ENCODE measurements around the gene FAM118B. TPM values are rescaled to one million over a fixed set of nuclear protein-coding genes. Genes with fewer than 3 reads are reported as not detected.

The FAM118B gene
- total and polyA plus RNA-seq, 4 donors: 25.8 to 40.4 (median 33.7) TPM

DNA sequence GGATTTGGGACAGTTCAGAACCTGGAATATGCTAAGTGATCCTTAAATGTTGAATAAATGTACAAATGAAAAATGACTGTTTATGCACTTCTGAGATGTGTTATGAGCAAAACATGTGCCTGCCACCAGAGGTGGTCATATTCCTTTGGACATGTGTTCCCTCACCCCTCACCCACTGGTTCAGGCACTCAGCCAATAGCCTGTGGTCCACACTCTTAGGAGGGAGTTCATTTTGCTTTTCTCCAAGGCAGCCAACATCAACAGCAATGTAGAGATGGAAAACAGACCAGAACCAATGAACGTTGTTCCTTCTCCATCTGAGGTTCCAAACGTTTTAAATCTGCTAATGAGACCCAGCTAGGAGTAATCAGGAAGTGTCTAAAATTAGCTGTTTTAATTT lies 44.1 kb upstream of the FAM118B start:
- Histone ChIP-seq H3K9me3 (ENCODE audit: control insufficient read depth, insufficient read depth, low read length) (no peaks in the 10 kb centered on the region), H3K27me3 (ENCODE audit: control insufficient read depth, insufficient read depth, low read length) (peaks cover 24% of the 10 kb centered on the region), H3K36me3 (ENCODE audit: control insufficient read depth, insufficient read depth, low read length) (no peaks in the 10 kb centered on the region), H3K4me3 (ENCODE audit: low read depth, low read length) (no peak overlapping the region), H3K4me1 (ENCODE audit: control insufficient read depth, insufficient read depth, low read length) (peaks cover 21% of the 10 kb centered on the region), H3K27ac (ENCODE audit: low read depth, low read length) (no peak overlapping the region)
- peak in 1 of 6 donors; percentile 67 for DNase-seq (ENCODE audit: low read depth in 4 of 6, low spot score in 6 of 6)
- 60% methylated on average over 1 of the region's 2 CpGs for WGBS (ENCODE audit: insufficient coverage)

DNA sequence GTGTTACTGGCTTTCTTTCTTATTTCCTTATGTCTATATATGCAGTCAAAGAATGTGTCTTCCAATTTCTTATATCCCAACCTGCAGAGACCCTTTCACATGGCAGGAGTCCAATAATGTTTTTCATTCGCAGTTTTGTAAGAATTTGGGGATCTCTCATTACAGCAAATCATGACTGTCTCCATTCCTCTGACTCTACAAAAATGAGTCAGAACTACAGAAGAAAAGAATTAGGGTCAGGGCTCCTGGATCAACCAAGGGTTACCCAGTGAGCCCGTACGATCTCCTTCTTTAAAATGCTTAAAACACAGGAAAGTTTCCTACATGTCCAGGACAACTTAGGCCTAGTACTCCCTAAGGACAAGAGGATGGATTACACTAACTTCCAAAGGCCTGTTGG lies 42.3 kb upstream of the FAM118B start:
- H3K27ac ChIP-seq (ENCODE audit: low read depth, low read length): no peak overlapping the region
- peaks cover 9% of the 10 kb centered on the region for H3K4me1 ChIP-seq (ENCODE audit: control insufficient read depth, insufficient read depth, low read length)
- no peak for DNase-seq (ENCODE audit: low read depth in 4 of 6, low spot score in 6 of 6)
- 93% methylated on average over 3 of the region's 3 CpGs for WGBS (ENCODE audit: insufficient coverage)
- no peaks in the 10 kb centered on the region for H3K36me3 ChIP-seq (ENCODE audit: control insufficient read depth, insufficient read depth, low read length)
- H3K4me3 ChIP-seq (ENCODE audit: low read depth, low read length): no peak overlapping the region
- H3K27me3 ChIP-seq (ENCODE audit: control insufficient read depth, insufficient read depth, low read length): peaks cover 13% of the 10 kb centered on the region
- no peaks in the 10 kb centered on the region for H3K9me3 ChIP-seq (ENCODE audit: control insufficient read depth, insufficient read depth, low read length)

DNA sequence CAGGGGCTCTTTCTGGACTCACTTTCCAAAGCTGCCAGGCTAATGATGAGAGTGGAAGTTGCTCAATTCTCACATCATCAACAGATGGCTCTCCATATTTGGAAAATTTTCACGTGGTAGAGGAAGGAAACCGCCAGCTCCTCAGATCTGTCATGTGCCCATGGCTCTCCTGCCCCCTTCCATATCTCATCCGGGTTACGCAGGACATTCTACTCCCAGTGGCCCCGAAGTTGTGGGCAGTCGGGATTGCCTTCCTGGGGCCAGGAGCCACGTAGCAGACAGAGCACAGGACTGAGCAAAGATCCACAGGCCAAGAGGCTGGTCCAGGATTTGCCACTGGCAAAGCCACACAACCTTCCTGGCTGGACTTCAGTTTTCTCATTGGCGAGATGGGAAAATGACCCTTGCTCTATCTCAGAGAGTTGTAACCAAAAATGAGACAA lies 39.0 kb upstream of the FAM118B start:
- Histone ChIP-seq H3K4me1 (ENCODE audit: control insufficient read depth, insufficient read depth, low read length) (no peaks in the 10 kb centered on the region), H3K36me3 (ENCODE audit: control insufficient read depth, insufficient read depth, low read length) (no peaks in the 10 kb centered on the region), H3K27me3 (ENCODE audit: control insufficient read depth, insufficient read depth, low read length) (peaks cover 10% of the 10 kb centered on the region), H3K27ac (ENCODE audit: low read depth, low read length) (no peak overlapping the region), H3K9me3 (ENCODE audit: control insufficient read depth, insufficient read depth, low read length) (no peaks in the 10 kb centered on the region), H3K4me3 (ENCODE audit: low read depth, low read length) (no peak overlapping the region)
- WGBS (ENCODE audit: insufficient coverage): 86% methylated on average over 5 of the region's 8 CpGs
- DNase-seq (ENCODE audit: low read depth in 4 of 6, low spot score in 6 of 6): no peak

GRCh38 chr11:126173257-126173656 lies 38.3 kb upstream of the FAM118B start:
- Histone ChIP-seq H3K27me3 (ENCODE audit: control insufficient read depth, insufficient read depth, low read length) (peaks cover 9% of the 10 kb centered on the region), H3K9me3 (ENCODE audit: control insufficient read depth, insufficient read depth, low read length) (no peaks in the 10 kb centered on the region), H3K36me3 (ENCODE audit: control insufficient read depth, insufficient read depth, low read length) (no peaks in the 10 kb centered on the region), H3K4me1 (ENCODE audit: control insufficient read depth, insufficient read depth, low read length) (no peaks in the 10 kb centered on the region), H3K4me3 (ENCODE audit: low read depth, low read length) (no peak overlapping the region), H3K27ac (ENCODE audit: low read depth, low read length) (no peak overlapping the region)
- WGBS (ENCODE audit: insufficient coverage): 83% methylated on average over 7 of the region's 9 CpGs
- no peak for DNase-seq (ENCODE audit: low read depth in 4 of 6, low spot score in 6 of 6)

DNA sequence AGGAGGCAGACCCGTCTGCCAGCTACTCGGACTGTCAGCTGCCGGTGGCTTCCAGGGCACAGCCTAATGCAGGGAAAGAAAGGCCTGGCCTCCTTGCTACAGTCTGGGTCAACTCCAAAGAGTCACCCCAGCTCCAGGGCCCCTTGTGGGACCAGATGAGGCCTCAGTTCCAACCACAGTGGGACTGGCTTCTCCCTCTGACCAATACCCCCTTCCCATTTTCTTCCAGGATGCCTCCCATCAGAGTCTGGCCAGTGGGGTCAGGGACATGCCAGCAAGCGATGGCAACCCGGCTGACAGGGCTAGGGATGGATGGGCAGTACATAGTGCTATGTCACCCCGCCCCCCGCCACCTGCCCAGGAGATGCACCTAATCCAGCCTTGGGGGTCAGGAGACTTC lies 36.8 kb upstream of the FAM118B start:
- Histone ChIP-seq H3K27me3 (ENCODE audit: control insufficient read depth, insufficient read depth, low read length) (peaks cover 9% of the 10 kb centered on the region), H3K27ac (ENCODE audit: low read depth, low read length) (no peak overlapping the region), H3K4me1 (ENCODE audit: control insufficient read depth, insufficient read depth, low read length) (no peaks in the 10 kb centered on the region), H3K9me3 (ENCODE audit: control insufficient read depth, insufficient read depth, low read length) (no peaks in the 10 kb centered on the region), H3K4me3 (ENCODE audit: low read depth, low read length) (no peak overlapping the region), H3K36me3 (ENCODE audit: control insufficient read depth, insufficient read depth, low read length) (no peaks in the 10 kb centered on the region)
- no peak for DNase-seq (ENCODE audit: low read depth in 4 of 6, low spot score in 6 of 6)
- WGBS (ENCODE audit: insufficient coverage): 81% methylated on average over 7 of the region's 7 CpGs

- 65% methylated on average over 15 of the region's 15 CpGs for WGBS (ENCODE audit: insufficient coverage)
Measured at GRCh38 chr11:126175393-126175792, 36.2 kb upstream of the FAM118B start.

DNA sequence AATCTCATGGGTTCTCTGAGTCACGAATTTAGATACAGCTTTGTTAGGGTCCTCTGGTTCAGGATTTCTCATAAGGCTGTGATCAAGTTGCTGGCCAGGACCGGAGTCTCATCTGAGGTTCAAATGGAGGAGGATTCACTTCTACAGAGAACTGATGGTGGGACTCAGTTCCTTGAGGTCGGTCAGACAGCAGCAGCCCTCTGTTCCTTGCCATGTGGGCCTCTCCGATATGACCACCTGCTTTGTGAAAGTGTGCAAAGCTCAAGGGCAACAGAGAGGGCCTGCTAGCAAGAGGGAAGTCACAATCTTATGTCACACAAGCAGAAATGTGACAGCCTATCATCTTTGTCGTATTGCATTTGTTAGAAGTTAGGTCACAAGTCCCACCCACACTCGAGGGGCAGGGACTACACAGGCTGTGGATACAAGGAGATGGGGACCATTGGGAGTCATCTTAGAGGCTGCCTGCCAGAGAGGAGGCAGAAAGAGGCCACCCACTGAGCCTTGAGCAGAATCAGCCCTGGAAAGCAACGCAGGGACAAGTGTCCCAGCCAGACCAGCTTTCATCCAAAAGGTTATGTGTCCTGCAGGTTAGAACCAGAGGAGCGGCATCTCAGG lies 34.6 kb upstream of the FAM118B start:
- no peak for DNase-seq (ENCODE audit: low read depth in 4 of 6, low spot score in 6 of 6)
- no peak overlapping the region for H3K4me3 ChIP-seq (ENCODE audit: low read depth, low read length)
- WGBS (ENCODE audit: insufficient coverage): 91% methylated on average over 7 of the region's 8 CpGs

More at GRCh38 chr11:126175393-126175792, 36.2 kb upstream of the FAM118B start:
- Histone ChIP-seq H3K27ac (ENCODE audit: low read depth, low read length) (no peak overlapping the region), H3K4me3 (ENCODE audit: low read depth, low read length) (no peak overlapping the region), H3K36me3 (ENCODE audit: control insufficient read depth, insufficient read depth, low read length) (no peaks in the 10 kb centered on the region), H3K27me3 (ENCODE audit: control insufficient read depth, insufficient read depth, low read length) (peaks cover 9% of the 10 kb centered on the region), H3K9me3 (ENCODE audit: control insufficient read depth, insufficient read depth, low read length) (no peaks in the 10 kb centered on the region), H3K4me1 (ENCODE audit: control insufficient read depth, insufficient read depth, low read length) (no peaks in the 10 kb centered on the region)
- DNase-seq (ENCODE audit: low read depth in 4 of 6, low spot score in 6 of 6): no peak

GRCh38 chr11:126181939-126182730 lies 29.4 kb upstream of the FAM118B start:
- 60% methylated on average over 5 of the region's 13 CpGs for WGBS (ENCODE audit: insufficient coverage)
- H3K4me1 ChIP-seq (ENCODE audit: control insufficient read depth, insufficient read depth, low read length): no peaks in the 10 kb centered on the region
- no peak for DNase-seq (ENCODE audit: low read depth in 4 of 6, low spot score in 6 of 6)
- peaks cover 21% of the 10 kb centered on the region for H3K36me3 ChIP-seq (ENCODE audit: control insufficient read depth, insufficient read depth, low read length)
- no peaks in the 10 kb centered on the region for H3K9me3 ChIP-seq (ENCODE audit: control insufficient read depth, insufficient read depth, low read length)
- no peak overlapping the region for H3K27ac ChIP-seq (ENCODE audit: low read depth, low read length)
- H3K4me3 ChIP-seq (ENCODE audit: low read depth, low read length): no peak overlapping the region
- peaks cover 3% of the 10 kb centered on the region for H3K27me3 ChIP-seq (ENCODE audit: control insufficient read depth, insufficient read depth, low read length)

More for the DNA sequence above, 34.6 kb upstream of the FAM118B start:
- H3K9me3 ChIP-seq (ENCODE audit: control insufficient read depth, insufficient read depth, low read length): no peaks in the 10 kb centered on the region
- H3K27me3 ChIP-seq (ENCODE audit: control insufficient read depth, insufficient read depth, low read length): peaks cover 7% of the 10 kb centered on the region
- H3K27ac ChIP-seq (ENCODE audit: low read depth, low read length): no peak overlapping the region
- H3K4me1 ChIP-seq (ENCODE audit: control insufficient read depth, insufficient read depth, low read length): no peaks in the 10 kb centered on the region
- peaks cover under 1% of the 10 kb centered on the region for H3K36me3 ChIP-seq (ENCODE audit: control insufficient read depth, insufficient read depth, low read length)

GRCh38 chr11:126182787-126183445 lies 28.7 kb upstream of the FAM118B start:
- WGBS (ENCODE audit: insufficient coverage): 92% methylated on average over 8 of the region's 11 CpGs
- no peaks in the 10 kb centered on the region for H3K4me1 ChIP-seq (ENCODE audit: control insufficient read depth, insufficient read depth, low read length)
- peaks cover 27% of the 10 kb centered on the region for H3K36me3 ChIP-seq (ENCODE audit: control insufficient read depth, insufficient read depth, low read length)
- no peak overlapping the region for H3K27ac ChIP-seq (ENCODE audit: low read depth, low read length)
- H3K27me3 ChIP-seq (ENCODE audit: control insufficient read depth, insufficient read depth, low read length): peaks cover 2% of the 10 kb centered on the region
- H3K9me3 ChIP-seq (ENCODE audit: control insufficient read depth, insufficient read depth, low read length): no peaks in the 10 kb centered on the region
- DNase-seq (ENCODE audit: low read depth in 4 of 6, low spot score in 6 of 6): no peak
- no peak overlapping the region for H3K4me3 ChIP-seq (ENCODE audit: low read depth, low read length)

Measured in spinal cord (tissue), 10 donors.